ENCODE data around the gene GNGT2.

DNA sequence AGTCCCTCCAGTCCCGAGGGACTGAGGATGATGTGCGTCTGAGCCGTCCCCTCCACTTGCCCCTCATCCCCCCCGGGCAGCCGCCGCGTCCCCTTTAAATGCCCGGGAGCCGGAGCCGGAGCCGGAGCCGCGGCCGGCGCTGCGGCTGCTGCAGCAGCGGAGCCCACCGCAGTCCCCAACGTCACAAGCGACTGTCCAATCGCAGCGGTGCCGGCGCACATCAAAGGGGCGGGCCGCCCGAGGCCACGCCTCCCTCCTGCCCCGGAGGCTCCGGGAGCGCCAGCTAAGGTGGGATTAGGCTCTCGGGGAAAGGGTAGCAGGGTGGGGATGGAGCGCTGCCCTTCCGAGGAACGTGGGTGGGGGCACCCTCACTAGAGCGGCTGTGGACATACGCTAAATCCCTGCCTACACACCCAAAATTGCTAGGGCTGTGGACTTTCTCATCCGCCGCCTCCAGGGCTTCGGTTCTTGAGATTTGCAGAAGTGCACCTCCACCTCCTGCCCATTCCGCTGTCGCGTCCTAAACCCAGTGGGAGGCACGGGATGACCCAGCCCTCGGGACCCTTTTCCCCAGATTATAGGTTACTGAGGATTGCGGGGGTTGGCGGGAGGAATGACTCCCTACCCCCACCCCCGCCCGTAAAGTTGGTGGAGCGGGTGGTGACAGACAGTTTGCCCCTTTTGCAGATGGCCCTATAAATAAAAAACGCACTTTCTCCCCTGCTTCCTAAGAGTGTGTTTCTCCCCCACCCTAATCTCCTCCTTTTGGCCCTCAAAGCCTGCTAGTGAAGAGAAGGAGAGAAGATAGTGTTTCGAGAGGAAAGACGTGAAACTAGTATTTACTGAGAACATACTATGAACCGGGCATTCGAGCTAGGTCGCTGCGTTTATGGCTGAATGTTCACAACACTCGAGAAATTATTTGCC, 20.5 kb upstream of the GNGT2 start, which contains the start of gene PHOSPHO1:
- no peak for TF ChIP-seq POLR2A (IDR thresholded peaks at IDR 0.05; ENCODE audit: extremely low read depth, insufficient read length)
- TF ChIP-seq CTCF (IDR thresholded peaks at IDR 0.05; ENCODE audit: low read depth, low read length), result no peak
- TF ChIP-seq, protein P1, sequence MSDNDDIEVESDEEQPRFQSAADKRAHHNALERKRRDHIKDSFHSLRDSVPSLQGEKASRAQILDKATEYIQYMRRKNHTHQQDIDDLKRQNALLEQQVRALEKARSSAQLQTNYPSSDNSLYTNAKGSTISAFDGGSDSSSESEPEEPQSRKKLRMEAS (IDR thresholded peaks at IDR 0.05; ENCODE audit: low read depth, low read length), result no peak
